NK-92 treated with Interleukin-12 subunit alpha and Interleukin-12 subunit beta, amount 100 ng/mL, for 24 hours (cell line): ENCODE results near the gene PSMD2.
"Not testable (repeated sequence)": the region's sequence is repeated elsewhere in the genome, so short reads cannot be mapped to it uniquely, and the experiment has no call there.

Experiments
- DNase-seq: peaks from one replicate; lab custom pipeline; 2025; lab: John Stamatoyannopoulos, UW

PSMD2 gene

DNA sequence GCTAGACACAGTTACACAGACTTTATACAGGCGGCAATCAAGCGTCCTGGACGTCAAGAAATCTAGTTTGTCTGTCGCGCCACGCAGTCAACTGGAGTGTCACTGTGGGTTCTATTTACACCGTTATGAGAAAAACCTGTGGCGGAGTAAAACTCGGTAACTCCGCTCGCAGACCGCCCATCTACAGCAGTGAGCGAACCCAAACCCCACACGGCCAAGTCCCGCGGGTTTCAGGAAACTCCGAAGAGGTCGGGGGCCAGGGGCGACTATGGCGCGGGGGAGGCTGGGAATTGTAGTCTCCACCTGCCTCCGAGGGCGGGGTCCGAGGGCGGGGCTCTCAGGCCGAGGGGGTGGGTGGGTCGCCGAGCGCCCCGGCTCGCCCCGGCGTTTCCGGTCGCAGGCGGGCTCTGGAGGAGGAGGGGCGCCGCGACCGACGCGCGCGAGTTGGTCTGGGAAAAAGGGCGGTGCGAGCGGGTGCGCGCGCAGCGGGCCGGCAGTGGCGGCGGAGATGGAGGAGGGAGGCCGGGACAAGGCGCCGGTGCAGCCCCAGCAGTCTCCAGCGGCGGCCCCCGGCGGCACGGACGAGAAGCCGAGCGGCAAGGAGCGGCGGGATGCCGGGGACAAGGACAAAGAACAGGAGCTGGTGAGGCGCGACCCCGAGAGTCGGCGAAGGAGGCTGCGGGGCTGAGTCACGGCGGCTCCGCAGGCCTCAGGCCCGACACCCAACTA is at the start of gene PSMD2:
PSMD2 (plus strand) TSS at position 483 of the 729 bp plus-strand sequence; CDS start at position 509, 26 bp downstream.
- DNase-seq, result peak; percentile 98

GRCh38 chr3:184249412-184250166 is 49.5 kb upstream of the PSMD2 start, which contains the start of gene EEF1AKMT4:
Gene EEF1AKMT4, plus strand, starts transcription at chr3:184249672. Its CDS starts 23 bp downstream, at chr3:184249695.
- peak; percentile 98 for DNase-seq

GRCh38 chr3:184250167-184250828 is 48.7 kb upstream of the PSMD2 start:
- peak; percentile 83 for DNase-seq

- peak; percentile 25 for DNase-seq
These were observed 43.6 kb upstream of the PSMD2 start for GRCh38 chr3:184255291-184256039.

DNA sequence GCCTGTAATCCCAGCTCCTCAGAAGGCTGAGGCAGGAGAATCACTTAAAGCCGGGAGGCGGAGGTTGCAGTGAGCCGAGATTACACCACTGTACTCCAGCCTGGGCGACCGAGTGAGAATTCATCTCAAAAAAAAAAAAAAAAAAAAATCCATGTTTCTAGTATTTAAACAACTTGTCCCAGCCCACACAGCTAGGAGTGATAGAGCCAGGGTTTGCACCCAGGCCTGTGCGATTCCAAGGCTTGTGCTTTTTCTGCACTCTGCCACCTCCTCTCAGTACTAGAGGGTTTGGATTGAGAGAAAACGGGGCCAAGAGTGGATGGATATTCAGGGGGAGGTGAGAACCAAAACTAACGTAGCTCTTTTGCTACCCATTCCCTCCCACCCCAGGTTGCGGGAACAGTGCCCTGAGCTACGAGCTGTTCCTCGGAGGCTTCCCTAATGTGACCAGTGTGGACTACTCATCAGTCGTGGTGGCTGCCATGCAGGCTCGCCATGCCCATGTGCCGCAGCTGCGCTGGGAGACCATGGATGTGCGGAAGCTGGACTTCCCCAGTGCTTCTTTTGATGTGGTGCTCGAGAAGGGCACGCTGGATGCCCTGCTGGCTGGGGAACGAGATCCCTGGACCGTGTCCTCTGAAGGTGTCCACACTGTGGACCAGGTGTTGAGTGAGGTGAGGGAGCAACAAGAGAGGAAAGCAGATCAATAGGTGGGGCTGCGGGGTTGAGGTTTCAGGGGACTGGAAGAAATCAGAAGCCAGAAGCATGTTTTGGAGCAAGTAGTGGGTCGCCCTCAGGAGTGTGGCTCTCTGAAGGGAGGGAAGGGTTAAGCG is 41.7 kb upstream of the PSMD2 start:
- DNase-seq, result no peak

DNA sequence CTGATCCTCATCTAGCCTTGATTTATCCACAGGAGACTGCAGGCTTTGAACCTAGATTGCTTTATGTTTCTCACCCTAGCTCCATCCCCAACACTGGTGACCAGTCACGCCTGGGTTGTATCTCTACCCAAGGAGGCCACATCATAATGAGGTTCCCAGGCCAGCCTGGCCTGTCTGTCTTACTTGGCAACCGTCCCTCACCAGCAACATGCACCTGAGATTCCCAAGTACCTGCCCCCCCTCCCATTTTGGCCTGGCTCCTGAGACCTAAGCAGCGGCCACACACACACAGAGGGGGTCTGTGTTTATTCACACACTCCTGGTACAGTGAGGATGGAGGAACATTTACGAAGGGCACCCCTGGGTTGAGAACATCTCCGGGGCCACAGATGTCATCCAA is 40.1 kb upstream of the PSMD2 start:
- DNase-seq, result no peak

GRCh38 chr3:184259396-184259877 is 39.6 kb upstream of the PSMD2 start:
- no peak for DNase-seq

DNA sequence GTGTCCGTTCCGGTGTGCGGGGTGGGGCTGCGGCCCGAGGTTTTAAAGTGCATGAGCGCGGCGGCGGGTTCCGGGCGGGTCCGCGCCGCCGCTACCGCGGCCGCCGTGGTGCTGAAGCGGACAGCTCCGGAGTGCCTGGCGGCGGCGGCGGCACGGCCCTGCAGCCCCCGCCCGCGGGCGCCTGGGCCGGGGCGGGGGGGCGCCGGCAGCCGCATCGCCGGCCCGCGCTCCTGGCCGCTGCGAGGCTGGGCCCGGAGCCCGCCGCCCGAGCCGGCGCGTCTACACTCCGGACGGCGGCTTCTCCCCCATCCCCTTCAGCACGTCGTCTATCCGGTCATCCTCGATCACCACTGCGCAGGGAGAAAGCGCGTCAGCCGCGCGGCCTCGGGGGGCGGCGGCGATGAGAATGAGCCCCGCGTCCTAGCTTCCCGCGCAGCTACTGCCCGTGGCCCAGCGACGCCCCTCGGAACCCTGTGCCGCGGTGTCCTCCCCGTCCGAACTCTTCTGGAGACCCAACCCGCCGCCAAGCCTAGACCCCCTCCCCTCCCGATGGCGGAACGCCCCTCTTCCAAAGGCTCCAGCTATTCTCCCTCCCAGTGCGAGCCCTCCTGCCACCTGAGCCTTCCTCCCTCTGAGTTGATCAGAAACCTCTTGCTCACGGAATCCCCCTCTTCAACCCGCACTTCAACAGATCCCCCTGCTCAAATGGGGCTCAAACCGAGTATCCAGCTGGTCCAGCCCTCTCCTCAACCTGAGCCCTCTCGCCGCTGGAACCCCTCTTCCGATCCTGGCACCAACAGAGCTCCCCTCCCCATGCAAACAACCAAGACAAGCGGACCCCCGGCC is 38.9 kb upstream of the PSMD2 start:
- no peak for DNase-seq

DNA sequence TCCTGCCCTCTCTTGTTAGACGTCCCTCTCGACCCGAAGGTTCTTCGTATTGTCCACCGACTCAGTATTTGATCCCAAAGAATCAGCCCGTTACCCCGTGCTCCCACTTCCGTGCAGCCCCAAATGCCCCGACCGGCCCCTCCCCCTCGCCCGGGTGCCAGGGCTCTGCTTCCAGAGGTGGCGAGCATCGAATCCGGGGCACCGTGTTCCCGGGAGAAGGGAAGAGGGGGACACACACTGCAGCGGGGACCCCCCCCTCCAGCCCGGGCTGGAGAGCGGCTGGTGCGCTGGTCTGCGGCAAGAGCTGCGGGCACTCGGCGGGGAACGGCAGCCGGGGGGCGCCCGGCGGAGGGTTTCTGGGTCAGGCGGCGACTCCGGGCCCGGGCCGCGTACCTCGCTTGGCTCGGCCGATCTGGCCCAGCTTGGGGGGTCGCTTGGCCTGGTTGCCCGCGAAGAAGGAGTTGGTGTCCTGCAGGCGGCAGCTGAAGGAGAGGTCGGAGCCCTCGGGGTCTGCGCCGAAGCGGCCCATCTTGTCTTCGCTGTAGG is 38.2 kb upstream of the PSMD2 start:
- DNase-seq, result no peak

- no peak for DNase-seq
These were observed 37.7 kb upstream of the PSMD2 start, which contains the start of gene CAMK2N2 for GRCh38 chr3:184261270-184261853. Gene CAMK2N2, minus strand, starts transcription at chr3:184261553. Its CDS starts 268 bp downstream, at chr3:184261285.

DNA sequence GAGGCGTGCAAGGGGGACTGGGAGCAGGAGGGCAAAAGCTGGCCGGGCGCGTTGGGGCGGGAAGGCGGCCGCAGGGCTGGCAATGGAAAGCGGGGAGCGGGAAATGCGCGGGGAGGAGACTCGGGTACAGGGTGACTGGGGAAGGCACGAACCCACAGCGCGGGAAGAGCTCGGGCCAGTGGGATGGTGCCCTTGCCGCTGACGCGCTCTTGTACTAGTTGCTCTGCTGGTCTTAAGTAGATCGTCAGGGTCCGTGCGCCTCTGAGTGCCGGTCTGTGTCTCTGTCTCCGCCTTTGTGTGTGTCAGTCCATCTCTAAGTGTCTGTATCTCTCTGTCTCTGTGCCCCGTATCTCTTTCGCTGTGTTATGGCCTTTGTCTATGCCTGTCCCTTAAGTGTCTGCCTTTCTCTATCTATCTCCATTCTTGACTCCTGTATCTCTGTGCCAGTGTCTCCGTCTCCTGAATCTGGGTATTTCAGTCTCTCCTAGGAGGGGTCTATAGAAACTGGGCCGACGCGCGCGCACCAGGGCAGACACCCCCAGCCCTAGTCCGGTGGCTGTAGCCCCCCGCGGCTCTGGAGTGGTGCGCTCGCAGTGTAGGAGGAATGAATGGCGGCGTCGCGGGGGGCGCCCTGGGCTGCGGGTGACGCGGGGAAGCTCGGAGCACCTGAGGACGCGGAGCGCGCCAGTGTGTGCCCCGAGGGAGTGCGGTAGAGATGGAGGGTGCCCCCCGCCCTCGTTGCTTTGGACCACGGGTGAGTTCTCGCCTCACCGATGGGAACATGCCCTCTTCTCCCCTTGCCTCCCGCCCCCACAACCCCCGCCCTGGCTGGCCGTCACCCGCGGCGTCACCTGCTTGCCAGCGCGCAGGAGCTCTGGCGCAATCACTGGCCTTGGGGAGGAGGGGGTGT is 36.9 kb upstream of the PSMD2 start:
- DNase-seq, result no peak

- DNase-seq, result no peak
These were observed 36.3 kb upstream of the PSMD2 start for GRCh38 chr3:184262764-184263179.

DNA sequence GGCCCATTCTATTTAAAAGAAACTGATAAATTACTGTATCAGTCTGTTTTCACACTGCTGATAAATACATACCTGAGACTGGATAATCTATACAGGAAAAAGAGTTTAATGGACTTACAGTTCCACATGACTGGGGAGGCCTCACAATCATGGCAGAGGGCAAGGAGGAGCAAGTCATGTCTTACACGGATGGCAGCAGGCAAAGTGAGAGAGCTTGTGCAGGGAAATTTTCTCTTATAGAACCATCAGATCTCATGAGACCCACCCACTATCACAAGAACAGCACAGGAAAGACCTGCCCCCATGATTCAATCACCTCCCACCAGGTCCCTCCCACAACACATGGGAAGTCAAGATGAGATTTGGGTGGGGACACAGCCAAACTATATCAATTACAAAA is 31.8 kb upstream of the PSMD2 start:
- not testable (repeated sequence) for DNase-seq

DNA sequence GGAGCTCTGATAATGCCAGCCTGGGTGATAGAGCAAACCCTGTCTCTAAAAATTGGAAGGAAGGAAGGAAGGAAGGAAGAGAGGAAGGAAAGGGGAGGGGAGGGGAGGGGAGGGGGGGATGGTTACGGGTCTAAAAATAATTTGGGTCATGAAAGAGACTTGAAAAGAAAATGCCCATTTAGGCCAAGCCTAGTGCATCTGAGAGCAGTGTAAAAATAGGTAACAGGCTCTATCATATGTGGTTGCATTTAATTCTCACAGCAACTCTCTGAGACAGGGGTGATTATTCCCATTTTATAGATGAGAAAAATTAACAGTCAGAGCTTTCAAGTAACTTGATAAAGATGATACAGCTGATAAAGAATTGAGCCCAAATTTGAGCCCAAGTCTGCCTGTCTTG is 26.8 kb upstream of the PSMD2 start:
- no peak for DNase-seq

GRCh38 chr3:184275381-184275701 is 23.7 kb upstream of the PSMD2 start:
- no peak for DNase-seq

DNA sequence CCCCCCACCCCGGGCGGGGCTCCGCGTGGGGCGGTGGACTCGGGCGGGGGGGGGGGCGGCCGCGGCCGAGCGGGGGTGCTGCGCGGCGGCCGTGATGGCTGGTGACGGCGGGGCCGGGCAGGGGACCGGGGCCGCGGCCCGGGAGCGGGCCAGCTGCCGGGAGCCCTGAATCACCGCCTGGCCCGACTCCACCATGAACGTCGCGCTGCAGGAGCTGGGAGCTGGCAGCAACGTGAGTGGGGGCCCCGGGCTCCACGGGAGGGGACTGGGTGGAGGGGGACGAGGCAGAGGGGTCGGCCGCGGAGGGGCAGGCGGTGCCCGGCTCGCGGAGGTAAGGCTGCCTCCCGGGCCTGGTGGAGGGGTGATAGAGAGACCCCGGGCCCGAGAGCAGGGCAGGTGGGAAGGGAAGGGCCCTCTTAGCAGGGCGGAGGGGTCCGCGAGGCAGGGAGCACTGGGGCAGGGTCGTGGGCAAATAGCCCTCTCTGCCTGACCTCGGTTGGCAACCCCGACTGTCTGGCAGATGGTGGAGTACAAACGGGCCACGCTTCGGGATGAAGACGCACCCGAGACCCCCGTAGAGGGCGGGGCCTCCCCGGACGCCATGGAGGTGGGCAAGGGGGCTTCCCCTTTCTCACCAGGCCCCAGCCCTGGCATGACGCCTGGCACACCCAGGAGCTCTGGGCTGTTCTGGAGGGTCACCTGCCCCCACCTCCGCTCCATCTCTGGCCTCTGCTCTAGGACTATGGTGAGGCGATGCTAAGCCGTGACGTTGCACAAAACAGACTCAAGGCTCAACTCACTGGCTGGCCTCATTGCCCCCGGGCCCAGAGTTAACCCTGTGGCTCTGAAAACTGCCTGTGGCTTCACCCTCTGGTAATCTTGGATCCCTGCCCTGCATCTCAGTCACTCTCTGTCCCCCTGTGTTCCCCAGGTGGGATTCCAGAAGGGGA is 22.8 kb upstream of the PSMD2 start, which contains the start of gene ECE2:
ECE2 (plus strand) TSS at position 62 of the 950 bp plus-strand sequence; CDS start at position 194, 132 bp downstream.
- no peak for DNase-seq

GRCh38 chr3:184277366-184277765 is 21.7 kb upstream of the PSMD2 start:
- DNase-seq, result no peak
